GM21447 (cell line): ENCODE measurements around the gene SEMA4C.

Source experiments
- ATAC-seq: cut with Tn5 transposase; IDR thresholded peaks from one replicate; pipeline ENCODE4 v1.9.1; 2021; ENCODE audit not compliant: unreplicated experiment

SEMA4C gene

GRCh38 chr2:96844405-96844808, 25.5 kb downstream of the SEMA4C start:
- ATAC-seq = no peak

- ATAC-seq = no peak
Observed at GRCh38 chr2:96843538-96844268, 26.2 kb downstream of the SEMA4C start, which contains the start of gene ANKRD23. TSS of gene ANKRD23 (minus strand) at chr2:96844021. CDS start at chr2:96843992, 29 bp downstream.

GRCh38 chr2:96842600-96842999, 27.3 kb downstream of the SEMA4C start:
- ATAC-seq = no peak

GRCh38 chr2:96841701-96842495, 28.0 kb downstream of the SEMA4C start:
- ATAC-seq = no peak

- no peak for ATAC-seq
Observed at GRCh38 chr2:96839875-96840850, 29.7 kb downstream of the SEMA4C start.

GRCh38 chr2:96839293-96839874, 30.5 kb downstream of the SEMA4C start:
- peak; percentile 79 for ATAC-seq

DNA sequence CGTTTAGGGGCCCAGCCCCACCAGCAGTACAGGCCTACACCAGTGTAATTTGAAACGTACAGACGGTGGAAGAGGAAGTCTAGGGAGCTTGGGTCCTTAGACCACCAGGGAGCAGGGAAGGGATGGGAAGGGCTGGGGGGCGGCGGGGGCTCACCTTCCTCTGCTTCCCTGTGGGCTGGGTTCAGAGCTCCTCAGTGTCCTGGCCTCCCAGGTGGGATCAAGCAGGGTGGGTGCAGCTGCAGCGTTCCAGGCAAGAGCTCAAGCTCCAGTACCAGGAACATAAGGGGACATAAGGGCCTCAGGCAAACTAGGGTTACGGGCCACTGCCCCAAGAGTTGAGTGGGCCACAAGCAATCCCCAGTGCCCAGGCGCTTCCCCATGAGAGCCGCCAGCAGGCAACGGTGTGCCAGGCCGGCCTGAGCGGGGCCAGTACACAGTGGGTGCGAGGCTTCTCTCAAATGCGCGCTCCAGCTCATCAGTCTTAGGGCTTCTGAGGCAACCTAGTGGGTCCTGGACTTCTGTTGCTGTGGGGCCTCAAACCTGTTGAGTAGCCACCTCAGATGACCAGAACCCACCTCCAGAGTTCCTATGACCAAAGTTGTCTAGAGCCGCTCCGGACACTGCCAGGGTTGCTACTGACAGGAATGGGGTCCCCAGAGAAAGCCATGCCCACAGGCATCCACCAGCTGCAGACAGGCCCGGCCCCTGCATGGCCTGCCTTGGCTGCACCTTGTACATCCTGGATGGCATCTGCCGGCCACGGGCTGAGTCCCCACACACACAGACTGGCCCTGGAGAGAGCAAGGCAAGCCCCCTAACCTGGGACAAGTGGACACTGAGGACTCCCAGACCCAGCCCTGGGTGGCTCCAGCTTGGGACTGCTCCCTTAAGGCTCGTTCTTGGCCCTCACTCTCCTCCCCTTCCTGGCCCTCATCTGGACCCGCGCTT, 31.3 kb downstream of the SEMA4C start:
- ATAC-seq = no peak

- no peak for ATAC-seq
Observed at GRCh38 chr2:96837575-96837974, 32.3 kb downstream of the SEMA4C start.

DNA sequence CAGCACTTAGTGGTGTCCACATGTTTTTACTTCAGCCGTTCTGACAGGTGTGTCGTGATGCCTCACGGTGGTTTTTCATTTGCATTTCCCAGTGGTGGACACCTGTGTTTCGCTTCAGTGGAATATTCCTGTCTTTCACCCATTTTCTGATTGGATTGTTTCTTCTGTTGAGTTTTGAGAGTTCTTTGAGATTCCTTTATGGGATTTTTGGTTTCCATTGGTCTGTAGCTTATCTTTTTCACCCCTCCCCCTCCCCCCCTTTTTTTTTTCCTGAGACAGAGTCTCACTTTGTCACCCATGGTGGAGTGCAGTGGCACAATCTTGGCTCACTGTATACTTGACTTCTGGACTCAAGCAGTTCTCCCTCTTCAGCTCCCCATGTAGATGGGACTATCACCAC, 34.0 kb downstream of the SEMA4C start:
- no peak for ATAC-seq

DNA sequence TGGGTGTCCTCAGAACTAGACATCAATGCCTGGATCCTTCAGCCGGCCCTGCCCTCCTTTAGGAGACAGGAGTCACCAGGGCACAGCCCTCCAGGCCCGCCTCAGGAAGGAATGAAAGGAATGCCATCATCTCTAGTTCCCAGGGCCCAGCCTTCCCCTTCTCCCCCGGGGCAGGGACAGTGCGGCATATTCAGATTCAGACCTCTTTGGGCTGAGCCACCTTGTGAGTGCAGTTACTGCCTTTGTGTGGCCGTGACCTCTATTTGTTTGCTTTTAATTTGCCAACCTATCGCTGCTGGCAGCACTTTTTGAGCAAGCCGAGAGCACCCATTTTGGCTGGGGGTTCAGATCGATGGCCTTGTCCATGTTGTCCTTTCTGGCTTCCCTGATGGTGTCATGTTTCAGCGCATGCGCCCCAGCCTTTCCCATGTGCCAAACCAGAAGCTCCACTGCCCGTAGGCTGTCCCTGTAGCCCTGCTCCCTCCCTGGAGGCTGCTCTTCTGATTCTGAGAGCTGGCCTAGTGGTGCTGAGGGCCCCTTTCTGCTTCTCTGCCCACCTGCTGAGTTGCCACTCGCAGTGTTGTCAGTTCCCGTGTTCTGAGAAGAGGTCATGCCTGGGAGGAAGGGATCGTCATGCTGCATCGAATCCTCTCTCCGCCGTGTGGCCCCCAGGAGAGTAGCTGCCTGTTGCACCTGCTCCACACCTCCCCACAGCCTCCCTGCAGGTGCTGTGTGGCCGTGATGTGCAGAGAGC, 36.9 kb downstream of the SEMA4C start:
- no peak for ATAC-seq

DNA sequence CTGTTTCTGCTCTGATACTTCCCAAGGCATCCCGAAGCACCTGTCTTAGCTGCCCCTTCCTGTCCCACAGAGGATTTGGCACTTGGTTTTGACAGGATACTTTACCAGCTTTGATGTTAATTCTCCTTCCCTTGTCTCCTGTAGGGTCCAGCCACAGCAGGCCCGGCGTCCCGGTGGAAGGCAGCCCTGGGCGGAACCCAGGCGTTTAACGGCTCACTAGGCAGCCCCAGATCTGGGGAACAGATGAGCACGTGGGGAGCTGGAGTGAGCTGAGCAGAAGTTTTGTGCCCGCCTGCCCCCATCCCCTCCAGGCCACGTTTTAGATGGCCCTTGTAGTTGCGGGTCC, 37.5 kb downstream of the SEMA4C start:
- no peak for ATAC-seq

DNA sequence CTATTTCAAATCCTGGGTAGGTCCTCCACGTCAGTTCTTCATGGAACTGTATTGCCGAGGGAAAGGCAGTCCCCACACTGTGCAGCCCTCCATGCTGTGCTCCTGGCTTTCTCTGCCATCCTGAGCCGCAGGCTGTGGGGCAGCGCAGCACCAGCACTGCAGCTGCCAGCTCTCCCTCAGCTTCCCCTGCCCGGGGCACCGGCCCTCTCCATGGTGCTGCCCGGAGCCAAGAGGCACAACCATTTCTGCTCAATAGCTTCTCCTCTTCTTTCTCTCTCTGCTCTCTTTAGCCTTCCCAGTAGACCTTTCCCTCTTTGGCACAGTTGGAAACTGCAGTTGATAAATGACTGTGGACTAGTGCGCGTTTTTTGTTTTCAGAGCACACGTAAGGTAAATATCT, 38.2 kb downstream of the SEMA4C start:
- no peak for ATAC-seq

GRCh38 chr2:96830044-96830562, 39.8 kb downstream of the SEMA4C start:
- no peak for ATAC-seq

GRCh38 chr2:96828874-96829273, 41.0 kb downstream of the SEMA4C start:
- no peak for ATAC-seq

- no peak for ATAC-seq
Observed at GRCh38 chr2:96828436-96828835, 41.4 kb downstream of the SEMA4C start.

GRCh38 chr2:96826546-96827278, 43.2 kb downstream of the SEMA4C start:
- ATAC-seq = no peak

DNA sequence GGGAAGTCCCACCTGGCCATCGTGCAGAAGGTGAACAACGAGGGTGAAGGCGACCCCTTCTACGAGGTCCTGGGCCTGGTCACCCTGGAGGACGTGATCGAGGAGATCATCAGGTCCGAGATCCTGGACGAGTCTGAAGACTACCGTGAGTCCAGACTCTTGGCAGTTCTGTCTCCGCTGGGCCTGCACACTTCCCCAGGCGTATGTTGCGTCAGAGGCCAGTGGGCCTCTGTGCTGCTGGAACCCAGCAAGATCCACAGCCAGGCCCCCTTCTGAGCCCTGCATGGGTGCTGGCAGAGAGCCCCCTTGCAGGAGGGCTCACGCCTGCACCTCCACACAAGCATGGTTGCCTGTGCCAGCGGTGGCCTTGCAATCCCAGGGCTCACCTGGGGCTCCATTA, 44.8 kb downstream of the SEMA4C start:
- ATAC-seq = no peak
